Fibroblast of peridontal ligament (primary cell): ENCODE measurements around the gene CTSL.
A peak's percentile ranks its signal among the peaks of the same experiment; 100 is the strongest.
"Not testable (repeated sequence)": the region's sequence is repeated elsewhere in the genome, so short reads cannot be mapped to it uniquely, and the experiment has no call there.

Experiments
- DNase-seq: peaks from one replicate; pipeline ENCODE4 v3.0.0-alpha.2; 2010; ENCODE audit errors: extremely low read depth

Gene CTSL

DNA sequence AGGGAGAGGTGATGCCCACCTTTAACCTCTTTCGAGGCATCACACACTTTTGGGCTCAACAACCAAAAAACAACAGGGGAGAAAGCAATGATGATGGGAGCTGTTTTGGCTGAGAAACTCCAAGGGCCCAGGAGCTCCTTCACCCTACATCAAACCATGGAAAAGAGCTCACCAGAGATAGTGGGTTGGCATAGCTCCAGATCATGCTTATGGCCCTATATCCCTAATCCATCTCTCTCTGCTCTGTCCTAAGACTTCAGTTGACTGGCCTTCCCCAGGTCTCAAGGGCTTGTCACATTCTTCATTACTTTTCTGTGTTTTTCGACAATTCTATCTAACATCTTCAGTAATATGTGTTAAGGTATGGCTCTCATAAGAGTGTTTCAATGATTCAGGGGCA lies 5.7 kb upstream of the CTSL start:
- DNase-seq = no peak

DNA sequence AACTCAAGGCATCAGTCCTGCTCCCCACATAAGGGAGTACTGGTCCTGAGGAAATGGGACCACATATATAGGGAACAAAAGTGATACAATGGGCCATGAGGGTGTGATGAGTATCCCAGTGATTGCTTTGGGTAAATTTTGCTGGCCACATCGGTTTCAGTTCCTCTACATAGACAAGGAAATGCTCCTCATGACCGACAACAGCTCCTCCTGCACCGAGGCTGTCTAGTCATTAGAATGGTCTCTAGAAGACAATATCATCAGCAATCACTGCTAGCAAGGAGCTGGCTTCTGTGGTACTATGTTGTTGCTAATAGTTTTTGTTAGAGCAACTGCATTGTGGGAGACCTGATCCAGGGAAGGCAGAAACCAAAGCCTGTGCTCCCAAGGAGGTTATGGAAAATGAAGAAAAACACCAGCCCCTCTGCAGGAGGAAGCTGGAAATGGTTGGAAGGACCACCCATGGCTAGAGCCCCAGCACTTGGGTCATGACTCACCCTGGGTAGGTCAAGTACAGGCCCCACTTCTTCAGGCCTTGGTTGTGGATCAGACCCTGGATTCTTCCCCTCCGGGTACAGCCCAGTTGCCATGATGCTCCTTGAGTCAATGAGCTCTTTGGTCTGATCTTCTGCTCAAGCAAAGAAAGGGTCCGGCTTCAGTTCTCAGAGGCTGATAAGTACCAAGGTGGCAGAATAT lies 3.4 kb upstream of the CTSL start:
- no peak for DNase-seq

DNA sequence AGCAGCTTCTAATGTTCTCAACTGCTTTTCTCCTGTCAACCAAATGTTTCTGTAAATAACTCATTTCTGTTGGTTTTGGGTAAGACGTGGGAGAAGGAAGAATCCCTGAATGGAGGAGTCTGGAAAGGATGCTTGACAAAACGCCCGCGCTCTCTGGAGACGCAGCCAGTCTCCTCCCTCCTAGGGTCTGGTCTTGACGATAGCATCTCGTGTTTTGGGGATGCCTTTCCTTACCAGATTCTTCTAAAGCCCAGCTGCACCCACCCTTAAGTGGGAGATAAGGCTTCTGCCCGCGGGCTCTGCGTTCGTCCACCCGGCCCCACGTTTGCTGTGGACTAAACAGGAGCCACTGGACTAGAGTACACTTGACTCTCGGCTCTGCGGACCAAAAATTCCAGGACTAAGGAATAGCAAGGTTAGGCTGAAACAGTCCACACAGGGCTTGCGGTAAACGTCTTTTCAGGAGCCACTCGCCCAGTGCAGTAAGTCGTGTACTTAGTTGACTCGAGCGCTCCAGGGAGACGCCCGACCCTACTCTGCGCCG lies 491 bp upstream of the CTSL start:
- peak; percentile 52 for DNase-seq

DNA sequence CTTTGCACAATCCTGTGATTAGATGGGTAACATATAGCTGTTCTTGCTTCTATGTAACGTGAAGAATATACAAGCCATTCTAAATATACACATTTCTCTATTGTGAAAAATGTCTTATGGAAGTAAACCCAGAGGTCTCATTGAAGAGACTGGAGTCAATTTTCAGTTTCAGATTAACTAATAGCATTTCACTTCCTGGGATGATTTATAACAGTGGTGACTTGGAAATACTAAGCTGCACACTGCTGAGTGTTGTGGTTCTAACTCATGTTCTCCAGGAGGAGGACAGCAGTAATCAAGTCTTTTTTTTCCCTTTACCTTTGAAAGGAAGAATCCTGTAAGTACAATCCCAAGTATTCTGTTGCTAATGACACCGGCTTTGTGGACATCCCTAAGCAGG lies 3.3 kb downstream of the CTSL start:
- DNase-seq = peak; percentile 9

DNA sequence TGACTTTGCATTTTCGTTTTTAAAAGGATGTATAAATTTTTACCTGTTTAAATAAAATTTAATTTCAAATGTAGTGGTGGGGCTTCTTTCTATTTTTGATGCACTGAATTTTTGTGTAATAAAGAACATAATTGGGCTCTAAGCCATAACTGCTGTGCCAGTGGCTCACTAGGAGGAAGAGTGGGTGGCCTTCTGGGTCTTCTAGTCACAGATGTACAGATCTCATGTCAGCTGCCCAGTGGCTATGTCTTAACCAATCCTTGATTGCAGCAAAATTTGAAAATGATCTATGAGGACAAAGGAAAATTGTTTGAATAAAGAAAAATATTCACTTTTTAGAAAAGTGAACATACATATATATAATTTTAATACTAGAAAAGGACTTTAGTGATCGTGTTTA lies 5.4 kb downstream of the CTSL start:
- DNase-seq = no peak

DNA sequence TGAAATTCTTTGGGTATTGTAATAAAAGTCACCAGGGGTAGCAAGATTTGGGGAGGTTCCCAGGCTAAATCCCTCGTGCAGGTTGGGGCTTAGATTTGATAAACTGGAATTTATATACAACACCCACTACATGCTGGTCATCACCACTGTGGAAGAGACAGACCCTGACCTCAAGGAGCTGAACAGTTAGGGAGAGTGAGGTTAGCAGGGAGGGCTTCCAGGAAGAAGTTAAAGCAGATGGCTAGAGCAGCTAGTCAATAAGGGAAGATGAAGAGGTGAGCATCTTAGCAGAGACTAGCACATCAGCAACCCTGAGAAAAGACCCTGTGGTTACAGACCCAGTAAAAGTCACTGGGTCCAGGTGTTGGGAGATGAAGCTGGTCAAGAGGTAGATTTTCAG lies 6.4 kb downstream of the CTSL start:
- DNase-seq = no peak

DNA sequence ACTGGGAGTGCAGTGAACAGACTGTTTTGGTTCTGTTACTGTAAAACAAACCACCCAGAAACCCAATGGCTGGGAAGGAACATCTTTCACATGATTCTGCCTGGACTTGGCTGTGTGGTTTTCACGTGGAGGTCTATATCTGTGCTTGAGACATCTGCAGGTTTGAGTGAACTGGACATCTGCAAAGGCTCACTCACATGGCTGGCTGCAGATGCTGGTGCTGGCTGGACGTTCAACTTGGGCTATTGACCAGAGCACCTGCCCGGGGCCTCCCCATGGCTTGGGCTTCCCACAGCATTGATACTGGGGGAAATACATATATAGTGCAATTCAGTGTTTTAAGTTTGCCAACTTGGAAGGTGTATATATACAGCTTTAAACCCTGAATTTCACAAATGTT lies 6.8 kb downstream of the CTSL start:
- no peak for DNase-seq

DNA sequence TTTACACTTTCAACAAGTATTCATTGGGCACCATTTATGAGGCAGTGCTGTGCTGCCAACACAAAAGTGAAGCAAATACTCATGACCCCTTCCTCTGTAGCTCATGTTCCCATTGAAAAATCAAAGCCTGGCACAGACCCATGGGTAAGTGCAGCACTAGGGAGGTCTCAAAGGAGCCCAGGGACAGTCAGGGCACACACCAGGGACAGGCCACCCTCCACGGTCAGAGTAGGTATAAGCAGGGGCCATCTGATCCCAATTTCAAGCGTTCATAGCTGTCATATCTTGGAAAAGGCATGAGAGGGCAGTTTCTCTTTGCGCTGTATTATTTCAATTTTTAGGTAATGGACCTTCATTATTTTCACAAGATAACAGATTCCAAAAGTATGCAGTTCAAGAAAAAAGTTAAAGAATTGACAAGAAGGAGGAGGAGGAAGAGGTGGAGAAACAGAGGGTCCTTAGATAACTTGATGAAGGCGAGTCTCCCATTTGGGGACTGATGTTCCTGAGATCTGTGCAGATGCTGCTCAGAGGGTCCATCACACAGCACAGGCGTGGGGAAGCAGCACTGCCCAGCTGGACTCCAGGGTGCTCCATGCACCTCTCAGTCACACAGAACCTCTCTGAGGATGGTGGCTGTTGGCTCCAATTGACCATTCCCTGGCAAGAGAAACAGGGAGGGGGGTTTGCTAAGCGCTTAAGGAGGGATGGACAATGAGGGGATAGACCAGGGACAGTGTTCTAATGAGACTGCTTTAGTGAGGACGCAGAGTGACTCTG lies 7.5 kb downstream of the CTSL start:
- DNase-seq = no peak

DNA sequence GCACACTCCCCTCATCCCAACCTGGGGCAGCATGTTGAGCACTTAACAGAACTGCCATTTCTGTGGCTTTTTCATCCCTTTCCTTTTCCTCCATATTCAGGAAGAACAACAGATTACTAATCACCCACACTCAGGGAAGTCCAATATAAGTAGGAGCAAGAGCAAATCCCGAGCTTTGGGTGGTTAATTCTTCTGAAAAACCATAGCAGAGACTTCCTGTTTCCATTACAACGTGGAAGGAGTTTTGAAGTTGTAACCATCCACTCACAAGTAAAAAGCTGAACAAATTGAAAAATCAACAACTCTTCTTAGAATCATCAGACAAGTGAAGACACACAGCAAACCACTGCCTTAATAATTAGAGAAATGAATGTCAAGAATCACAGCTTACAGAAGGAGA lies 8.2 kb downstream of the CTSL start:
- DNase-seq = no peak

DNA sequence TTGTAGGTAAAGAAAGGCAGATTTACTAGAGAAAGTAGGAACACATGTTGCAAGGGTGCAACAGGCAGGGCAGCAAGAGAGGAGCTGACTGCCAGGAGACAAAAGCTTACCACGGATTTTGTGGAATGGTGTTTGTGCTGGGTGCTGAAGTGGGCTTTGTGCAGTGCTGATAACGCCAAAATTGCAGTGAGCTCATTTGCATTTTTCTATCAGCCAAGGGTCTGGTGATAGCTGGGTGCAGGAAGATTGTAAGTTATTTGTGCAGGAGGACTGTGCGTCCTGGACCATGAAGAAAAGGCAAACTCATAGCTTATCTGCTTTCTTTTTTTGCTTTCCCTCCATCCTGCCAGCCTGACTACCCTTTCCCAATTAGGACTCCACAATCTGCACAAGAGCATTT lies 13.6 kb downstream of the CTSL start:
- DNase-seq = no peak

DNA sequence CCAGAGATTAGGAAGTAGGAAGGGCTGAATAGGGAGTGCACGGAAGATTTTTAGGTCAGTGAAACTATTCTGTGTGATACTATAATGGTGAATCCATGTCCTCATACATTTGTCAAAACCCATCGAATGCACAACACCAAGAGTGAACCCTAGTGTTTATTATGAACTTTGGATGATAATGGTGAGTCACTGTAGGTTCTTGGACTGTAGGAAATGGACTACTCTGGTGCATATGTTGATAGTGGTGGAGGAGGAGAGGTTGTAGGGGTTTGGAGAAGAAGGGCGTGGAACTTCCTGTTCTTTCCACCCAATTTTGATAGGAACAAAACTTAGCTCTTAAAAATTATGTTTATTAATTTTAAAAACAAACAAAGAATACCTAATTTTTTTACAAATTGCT lies 14.3 kb downstream of the CTSL start:
- DNase-seq = no peak

DNA sequence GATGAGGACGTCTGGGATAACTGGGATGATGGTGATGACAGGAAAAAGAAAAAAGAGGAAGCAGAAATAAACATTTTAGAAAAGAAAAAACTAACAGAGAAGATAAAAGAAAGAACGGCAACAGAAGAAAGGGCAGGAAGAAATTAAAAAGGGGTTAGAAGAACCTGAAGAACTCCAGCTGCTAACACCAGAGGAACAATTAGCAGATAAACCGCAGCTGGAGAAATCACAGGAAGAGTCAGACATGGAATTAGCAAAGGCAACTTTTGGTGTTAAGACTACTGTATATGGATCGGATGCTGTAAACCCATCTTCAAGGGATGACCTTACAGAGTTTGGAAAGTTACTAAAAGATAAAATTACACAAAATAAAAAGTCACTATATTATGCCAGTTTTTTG lies 15.4 kb downstream of the CTSL start:
- no peak for DNase-seq

DNA sequence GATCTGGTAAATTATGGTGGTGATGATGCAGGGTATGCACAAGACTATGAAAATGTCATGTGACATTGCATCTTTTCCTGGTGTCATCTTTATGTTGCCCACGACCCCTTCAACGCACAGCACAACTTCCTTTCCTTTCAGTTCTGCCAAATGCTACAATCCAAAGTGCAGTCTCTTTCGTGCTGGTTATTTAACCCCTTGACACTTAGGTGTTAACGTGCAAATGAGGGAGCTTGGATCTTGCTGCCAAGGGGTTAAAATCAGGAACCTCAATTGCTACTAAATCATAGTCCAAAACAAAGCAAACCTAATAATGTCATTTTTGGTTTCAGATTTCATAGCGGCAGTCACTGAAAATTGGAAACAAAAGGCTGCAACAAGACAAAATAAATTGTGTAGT lies 16.0 kb downstream of the CTSL start:
- no peak for DNase-seq

DNA sequence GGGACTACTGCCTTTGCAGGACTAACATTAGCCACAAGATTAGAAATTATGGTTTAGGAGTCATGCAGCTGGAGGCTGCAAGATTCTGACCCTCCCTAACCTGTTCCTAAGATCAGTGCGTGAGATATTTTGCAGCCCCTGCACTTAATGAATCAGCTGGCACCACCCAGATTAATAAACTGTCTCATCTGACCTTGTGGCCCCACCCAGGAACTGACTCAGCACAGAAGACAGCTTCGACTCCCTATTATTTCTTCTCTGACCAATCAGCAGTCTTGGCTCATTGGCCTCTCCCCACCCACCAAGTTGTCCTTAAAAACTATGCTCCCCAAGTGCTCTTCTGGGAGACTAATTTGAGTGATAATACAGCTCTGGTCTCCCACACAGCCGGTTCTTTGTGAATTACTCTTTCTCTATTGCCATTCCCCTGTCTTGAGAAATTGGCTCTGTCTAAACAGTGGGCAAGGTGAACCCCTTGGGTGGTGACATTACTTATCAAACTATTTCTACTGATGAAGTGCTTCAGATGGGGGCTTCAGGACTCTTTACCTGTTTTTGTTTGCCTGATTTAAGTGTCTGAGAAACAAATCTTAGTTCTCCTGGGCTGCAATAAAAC lies 17.0 kb downstream of the CTSL start:
- DNase-seq = no peak

DNA sequence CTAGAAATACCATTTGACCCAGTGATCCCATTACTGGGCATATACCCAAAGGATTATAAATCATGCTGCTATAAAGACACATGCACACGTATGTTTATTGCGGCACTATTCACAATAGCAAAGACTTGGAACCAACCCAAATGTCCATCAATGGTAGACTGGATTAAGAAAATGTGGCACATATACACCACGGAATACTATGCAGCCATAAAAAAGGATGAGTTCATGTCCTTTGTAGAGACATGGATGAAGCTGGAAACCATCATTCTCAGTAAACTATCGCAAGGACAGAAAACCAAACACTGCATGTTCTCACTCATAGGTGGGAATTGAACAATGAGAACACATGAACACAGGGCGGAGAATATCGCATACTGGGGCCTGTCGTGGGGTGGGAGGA lies 18.3 kb downstream of the CTSL start:
- not testable (repeated sequence) for DNase-seq

DNA sequence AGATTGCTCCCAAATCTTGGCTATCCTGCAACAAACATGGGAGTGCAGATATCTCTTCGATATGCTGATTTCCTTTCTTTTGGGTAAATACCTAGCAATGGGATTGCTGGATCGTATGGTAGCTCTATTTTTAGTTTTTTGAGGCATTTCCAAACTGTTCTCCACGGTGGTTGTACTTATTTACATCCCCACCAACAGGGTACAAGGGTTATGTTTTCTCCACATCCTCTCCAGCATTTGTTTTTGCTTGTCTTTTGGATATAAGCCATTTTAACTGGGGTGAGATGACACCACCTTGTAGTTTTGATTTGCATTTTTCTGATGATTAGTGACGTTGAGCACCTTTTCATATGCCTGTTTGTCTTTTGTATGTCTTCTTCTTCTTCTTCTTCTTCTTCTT lies 20.3 kb downstream of the CTSL start:
- no peak for DNase-seq

DNA sequence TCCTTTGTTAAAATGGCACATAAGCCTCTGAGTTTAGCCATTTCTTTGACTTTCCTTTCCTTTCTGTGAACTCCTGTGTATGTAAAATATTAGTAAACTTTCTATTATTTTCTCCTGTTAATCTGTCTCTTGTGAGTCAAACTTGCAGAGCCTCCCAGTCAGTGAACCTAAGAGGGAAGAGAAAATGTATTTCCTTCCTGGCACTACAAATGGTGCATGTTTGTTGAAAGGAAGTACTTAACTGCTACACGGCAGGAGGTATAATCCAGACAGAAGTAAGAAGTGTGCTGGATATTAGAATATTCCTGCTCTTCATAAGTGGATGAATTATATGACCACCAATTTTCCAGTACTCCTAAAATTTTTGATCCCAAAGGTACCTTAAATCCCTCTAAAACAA lies 23.0 kb downstream of the CTSL start:
- no peak for DNase-seq

DNA sequence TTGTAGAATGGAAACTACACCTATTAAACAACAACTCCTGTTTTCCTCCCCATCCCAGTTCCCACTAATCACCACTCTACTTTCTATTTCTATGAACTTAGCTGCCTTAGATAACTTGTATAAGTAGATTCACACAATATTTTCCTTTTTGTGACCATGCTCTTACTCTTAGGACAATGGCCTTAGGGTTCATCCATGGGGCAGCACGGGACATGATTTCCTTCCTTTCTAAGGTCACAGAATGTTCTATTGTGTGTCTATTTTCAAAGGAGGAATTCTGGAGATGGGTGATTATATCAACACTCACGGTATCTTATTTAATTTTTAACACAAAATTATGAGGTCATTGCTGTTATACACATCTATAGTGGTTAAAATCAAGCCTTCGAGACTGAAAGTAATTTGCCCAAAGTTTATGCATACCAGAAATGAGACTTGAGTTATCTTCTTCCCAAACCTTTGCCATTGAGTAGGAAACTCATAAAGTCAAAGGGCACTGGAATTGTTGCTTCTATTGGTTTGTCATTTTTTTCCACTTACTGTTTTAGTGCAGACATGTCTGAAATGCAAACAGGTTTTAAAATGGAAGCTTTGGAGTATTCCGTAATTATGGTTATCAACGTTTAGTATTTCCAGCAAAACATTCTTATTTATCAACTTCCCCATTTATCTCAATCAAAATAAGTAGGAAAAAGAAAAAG lies 23.6 kb downstream of the CTSL start:
- no peak for DNase-seq

DNA sequence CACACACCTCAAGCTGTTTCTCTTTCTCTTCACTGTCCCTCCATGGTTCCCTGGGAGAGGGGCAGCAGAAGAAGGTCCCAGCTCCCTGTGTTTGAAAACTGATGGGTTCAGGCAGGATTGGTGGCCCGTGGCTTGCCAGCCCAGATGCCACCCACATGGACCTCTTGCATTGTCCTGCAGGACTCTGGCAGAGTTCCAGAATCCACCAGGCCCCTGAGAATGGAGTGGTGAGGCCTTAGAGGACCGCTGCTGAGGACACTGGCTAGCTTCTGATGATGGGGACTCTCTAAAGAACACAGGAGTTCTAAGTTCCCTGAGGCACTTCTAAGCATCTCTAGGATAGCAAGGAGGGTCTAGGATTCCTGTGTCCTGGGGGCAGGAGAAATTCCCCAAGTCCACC lies 24.8 kb downstream of the CTSL start:
- no peak for DNase-seq

DNA sequence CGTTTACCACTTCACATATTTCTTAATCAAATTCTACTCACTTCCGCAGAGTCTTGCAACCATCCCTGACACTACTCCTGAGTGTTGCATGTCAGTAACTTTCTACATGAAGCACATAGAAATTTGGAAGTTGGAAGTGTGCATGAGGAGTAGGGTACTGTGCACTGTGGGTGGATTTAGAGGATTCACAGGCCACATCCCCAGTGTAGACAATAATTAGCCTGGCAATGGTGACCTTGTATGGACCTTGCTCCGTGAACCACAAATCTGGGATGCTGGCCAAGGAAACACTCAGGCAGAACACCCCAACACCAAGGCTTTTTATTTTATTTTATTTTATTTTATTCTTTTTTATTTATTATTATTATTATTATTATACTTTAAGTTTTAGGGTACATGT lies 25.5 kb downstream of the CTSL start:
- DNase-seq = no peak

DNA sequence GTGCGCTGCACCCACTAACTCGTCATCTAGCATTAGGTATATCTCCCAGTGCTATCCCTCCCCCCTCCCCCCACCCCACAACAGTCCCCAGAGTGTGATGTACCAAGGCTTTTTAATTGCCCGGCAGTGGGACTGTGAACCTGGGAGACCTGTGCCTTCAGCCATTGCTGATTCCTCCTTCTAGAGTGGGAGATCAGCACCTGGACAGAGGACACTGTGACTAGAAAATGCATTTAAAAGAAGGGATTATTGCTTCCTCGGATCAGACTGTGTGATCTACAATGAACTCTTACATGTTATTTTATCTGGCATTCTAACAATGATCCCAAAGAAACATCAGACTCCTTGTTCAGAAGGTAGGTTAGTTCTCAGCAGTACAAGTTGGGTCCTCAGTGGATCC lies 25.9 kb downstream of the CTSL start:
- no peak for DNase-seq

DNA sequence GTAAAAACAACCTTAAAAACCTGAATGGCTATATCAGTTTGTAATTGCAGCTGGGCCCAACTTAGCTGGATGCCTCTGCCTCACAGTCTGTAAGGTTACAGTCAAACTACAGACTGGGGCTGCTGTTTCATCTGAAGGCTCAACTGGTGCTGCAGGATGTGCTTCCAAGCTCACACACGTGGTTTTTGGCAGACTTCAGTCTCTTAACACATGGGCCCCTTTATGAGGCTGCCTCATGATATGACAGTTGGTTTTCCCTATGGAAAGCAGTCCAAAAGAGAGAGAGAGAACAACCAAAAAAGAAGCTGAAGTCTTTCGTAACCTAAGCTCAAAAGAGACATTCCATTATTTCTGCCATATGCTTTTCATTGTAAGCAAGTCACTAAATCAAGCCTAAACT lies 27.4 kb downstream of the CTSL start:
- no peak for DNase-seq
